ENCODE measurements around the gene SARNP.

Gene SARNP

GRCh38 chr12:55738123-55739024 lies 79.2 kb downstream of the SARNP start:
- peak; percentile 58 for DNase-seq

- DNase-seq: no peak
These were observed 79.9 kb downstream of the SARNP start for GRCh38 chr12:55737581-55738122.

GRCh38 chr12:55736780-55737580 lies 80.5 kb downstream of the SARNP start:
- DNase-seq: no peak

GRCh38 chr12:55736076-55736475 lies 81.4 kb downstream of the SARNP start:
- no peak for DNase-seq

- DNase-seq: no peak
These were observed 82.9 kb downstream of the SARNP start for GRCh38 chr12:55734595-55734994.

GRCh38 chr12:55733858-55734257 lies 83.7 kb downstream of the SARNP start:
- no peak for DNase-seq

- no peak for DNase-seq
These were observed 84.4 kb downstream of the SARNP start for GRCh38 chr12:55733021-55733555.

GRCh38 chr12:55732288-55732687 lies 85.2 kb downstream of the SARNP start:
- no peak for DNase-seq

GRCh38 chr12:55729819-55730818 lies 87.4 kb downstream of the SARNP start:
- no peak for DNase-seq

GRCh38 chr12:55728939-55729818 lies 88.3 kb downstream of the SARNP start, which contains the start of gene CD63:
TSS of gene CD63 (minus strand) at chr12:55729009. CDS start at chr12:55728341, 668 bp downstream.
- DNase-seq: peak; percentile 33

- no peak for DNase-seq
These were observed 89.2 kb downstream of the SARNP start for GRCh38 chr12:55728186-55728938.

- DNase-seq: no peak
These were observed 89.8 kb downstream of the SARNP start for GRCh38 chr12:55727643-55728185.

- no peak for DNase-seq
These were observed 90.6 kb downstream of the SARNP start for GRCh38 chr12:55726971-55727370.

- DNase-seq: no peak
These were observed 92.0 kb downstream of the SARNP start for GRCh38 chr12:55725556-55725955.

GRCh38 chr12:55724940-55725309 lies 92.6 kb downstream of the SARNP start:
- no peak for DNase-seq

- peak; percentile 52 for DNase-seq
These were observed 93.1 kb downstream of the SARNP start for GRCh38 chr12:55724226-55724939.

- no peak for DNase-seq
These were observed 93.9 kb downstream of the SARNP start for GRCh38 chr12:55723516-55724225.

- no peak for DNase-seq
These were observed 94.6 kb downstream of the SARNP start for GRCh38 chr12:55722948-55723347.

Data from activated CD4-positive, alpha-beta T cell treated with anti-CD3 and anti-CD28 coated beads for 1 hour (primary cell).